ENCODE measurements around the gene CD300LB. TPM values are rescaled to one million over a fixed set of nuclear protein-coding genes. Genes with fewer than 3 reads are reported as not detected.

CD300LB gene
- total RNA-seq, 2 donors from 2014 or later: 0.64 to 0.80 TPM

DNA sequence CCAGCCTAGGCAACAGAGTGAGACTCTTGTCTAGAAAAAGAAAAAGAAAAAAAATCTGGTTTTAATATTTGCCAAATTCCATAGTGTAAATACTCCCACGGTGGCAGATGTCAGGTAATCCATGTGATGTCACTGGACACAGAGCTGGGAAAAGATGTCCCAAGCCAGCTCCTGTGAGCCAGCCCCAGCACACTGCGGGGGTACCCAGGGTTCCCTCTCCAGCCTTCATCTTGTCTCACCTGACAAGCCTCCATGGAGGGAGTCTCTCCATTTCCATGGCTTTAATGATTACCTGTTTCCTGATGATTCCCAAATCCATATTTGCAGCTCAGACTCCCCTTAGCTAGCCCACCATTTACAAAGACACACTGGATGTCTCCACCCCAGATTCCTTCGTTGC is 4.6 kb downstream of the CD300LB start:
- Histone ChIP-seq H3K27me3 (replicated peaks; ENCODE audit: insufficient read depth) (no peaks in the 10 kb centered on the region), H3K36me3 (no peaks in the 10 kb centered on the region), H3K4me1 (replicated peaks) (no peaks in the 10 kb centered on the region), H3K27ac (no peak overlapping the region), H3K9me3 (no peaks in the 10 kb centered on the region), H3K4me3 (no peak overlapping the region)
- intact Hi-C loops (cut with DNase I): no loop called here
- WGBS: 52% methylated on average over 3 of the region's 3 CpGs
- TF ChIP-seq, protein P1, sequence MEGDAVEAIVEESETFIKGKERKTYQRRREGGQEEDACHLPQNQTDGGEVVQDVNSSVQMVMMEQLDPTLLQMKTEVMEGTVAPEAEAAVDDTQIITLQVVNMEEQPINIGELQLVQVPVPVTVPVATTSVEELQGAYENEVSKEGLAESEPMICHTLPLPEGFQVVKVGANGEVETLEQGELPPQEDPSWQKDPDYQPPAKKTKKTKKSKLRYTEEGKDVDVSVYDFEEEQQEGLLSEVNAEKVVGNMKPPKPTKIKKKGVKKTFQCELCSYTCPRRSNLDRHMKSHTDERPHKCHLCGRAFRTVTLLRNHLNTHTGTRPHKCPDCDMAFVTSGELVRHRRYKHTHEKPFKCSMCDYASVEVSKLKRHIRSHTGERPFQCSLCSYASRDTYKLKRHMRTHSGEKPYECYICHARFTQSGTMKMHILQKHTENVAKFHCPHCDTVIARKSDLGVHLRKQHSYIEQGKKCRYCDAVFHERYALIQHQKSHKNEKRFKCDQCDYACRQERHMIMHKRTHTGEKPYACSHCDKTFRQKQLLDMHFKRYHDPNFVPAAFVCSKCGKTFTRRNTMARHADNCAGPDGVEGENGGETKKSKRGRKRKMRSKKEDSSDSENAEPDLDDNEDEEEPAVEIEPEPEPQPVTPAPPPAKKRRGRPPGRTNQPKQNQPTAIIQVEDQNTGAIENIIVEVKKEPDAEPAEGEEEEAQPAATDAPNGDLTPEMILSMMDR (IDR thresholded peaks at IDR 0.05): no peak
- no peak for TF ChIP-seq POLR2AphosphoS5 (IDR thresholded peaks at IDR 0.05)
- DNase-seq (ENCODE audit: low spot score): no peak

DNA sequence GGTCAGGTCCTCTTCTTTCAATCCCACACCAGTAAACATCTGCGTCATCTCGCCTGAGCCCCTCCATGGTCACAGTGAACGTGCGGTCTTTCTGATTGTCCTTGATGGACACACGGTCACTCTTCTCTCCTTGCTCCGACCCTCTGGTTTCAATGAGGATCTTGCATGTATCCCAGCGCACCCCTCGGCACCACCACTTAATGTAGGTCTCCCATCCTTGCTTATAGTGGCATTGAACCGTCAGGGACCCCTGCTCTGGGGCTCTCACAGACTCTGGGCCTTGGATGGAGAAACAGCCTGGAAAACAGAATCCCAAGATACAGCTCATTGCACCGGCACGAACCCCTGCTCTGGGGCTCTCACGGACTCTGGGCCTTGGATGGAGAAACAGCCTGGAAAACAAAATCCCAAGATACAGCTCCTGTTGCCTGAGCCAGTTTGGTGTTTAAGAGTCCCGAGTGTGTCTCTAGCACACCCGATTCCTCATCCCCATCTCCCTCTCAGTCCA is 5.4 kb downstream of the CD300LB start:
- Histone ChIP-seq H3K27me3 (replicated peaks; ENCODE audit: insufficient read depth) (no peaks in the 10 kb centered on the region), H3K4me1 (replicated peaks) (no peaks in the 10 kb centered on the region), H3K36me3 (no peaks in the 10 kb centered on the region), H3K9me3 (no peaks in the 10 kb centered on the region), H3K4me3 (no peak overlapping the region), H3K27ac (no peak overlapping the region)
- intact Hi-C loops (cut with DNase I): no loop called here
- TF ChIP-seq POLR2AphosphoS5 (IDR thresholded peaks at IDR 0.05) (no peak), POLR2A (IDR thresholded peaks at IDR 0.05) (no peak)
- TF ChIP-seq, protein P1 (IDR thresholded peaks at IDR 0.05): no peak
- DNase-seq (ENCODE audit: low spot score): no peak
- 94% methylated on average over 14 of the region's 14 CpGs for WGBS

DNA sequence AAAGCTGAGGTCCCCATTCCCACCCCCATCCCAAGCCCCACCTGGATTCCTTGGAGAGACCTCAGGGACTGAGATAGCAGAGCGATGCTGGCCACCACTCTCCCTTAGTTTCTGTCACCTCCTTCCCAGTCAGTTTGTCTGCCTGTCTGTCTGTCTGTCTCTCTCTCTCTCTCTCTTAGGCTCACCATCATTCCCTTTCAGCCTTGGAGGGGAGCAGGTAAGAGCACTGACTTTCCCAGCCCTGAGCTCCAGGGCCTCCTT is 5.9 kb downstream of the CD300LB start:
- Histone ChIP-seq H3K27me3 (replicated peaks; ENCODE audit: insufficient read depth) (no peaks in the 10 kb centered on the region), H3K9me3 (no peaks in the 10 kb centered on the region), H3K36me3 (no peaks in the 10 kb centered on the region), H3K4me1 (replicated peaks) (no peaks in the 10 kb centered on the region), H3K4me3 (no peak overlapping the region), H3K27ac (no peak overlapping the region)
- WGBS: 88% methylated on average over 1 of the region's 1 CpG
- DNase-seq (ENCODE audit: low spot score): no peak
- intact Hi-C loops (cut with DNase I): no loop called here
- TF ChIP-seq, protein P1 (IDR thresholded peaks at IDR 0.05): no peak
- TF ChIP-seq POLR2AphosphoS5 (IDR thresholded peaks at IDR 0.05) (no peak), POLR2A (IDR thresholded peaks at IDR 0.05) (no peak)

DNA sequence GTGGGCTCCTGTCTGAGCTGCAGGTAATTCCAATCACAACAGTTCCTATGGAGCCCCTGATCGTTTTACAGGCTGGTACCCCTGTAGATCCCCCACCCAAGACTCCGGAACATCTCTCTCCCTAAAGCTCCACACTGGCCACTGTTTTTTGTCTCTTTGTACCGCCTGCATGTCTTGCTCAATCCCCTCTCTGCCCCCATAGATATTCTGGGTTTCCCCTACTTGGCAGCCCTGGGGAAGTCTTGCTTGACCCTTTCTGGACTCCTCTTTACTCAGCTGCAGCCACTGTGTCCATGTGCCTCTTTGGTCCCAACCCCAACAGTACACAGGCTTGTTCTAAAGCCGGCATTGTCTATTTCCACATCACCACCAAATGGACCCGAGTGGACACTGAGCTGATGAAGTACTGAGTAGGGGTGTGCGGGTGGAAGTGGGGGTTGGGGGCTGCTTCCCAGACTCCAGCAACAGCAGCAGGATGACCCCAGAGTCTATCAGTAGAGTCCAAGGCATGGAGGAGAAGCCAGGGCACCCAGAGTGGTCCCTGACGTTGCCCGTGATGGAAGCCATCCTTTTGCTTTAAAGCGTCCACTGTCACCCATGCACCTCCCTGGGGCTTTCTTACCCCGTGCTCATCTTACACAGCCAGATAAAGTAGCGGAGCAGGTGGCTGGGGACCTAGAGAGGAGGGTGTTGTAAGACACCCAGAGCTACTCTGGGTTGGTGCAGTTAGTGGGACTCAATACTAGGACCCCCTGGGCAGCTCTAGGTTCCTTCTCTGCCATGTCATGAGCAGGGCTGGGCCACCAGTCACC is 6.4 kb downstream of the CD300LB start:
- Histone ChIP-seq H3K36me3 (no peaks in the 10 kb centered on the region), H3K27ac (no peak overlapping the region), H3K27me3 (replicated peaks; ENCODE audit: insufficient read depth) (no peaks in the 10 kb centered on the region), H3K4me1 (replicated peaks) (no peaks in the 10 kb centered on the region), H3K9me3 (no peaks in the 10 kb centered on the region), H3K4me3 (no peak overlapping the region)
- TF ChIP-seq, protein P1 (IDR thresholded peaks at IDR 0.05): no peak
- WGBS: 79% methylated on average over 11 of the region's 11 CpGs
- DNase-seq (ENCODE audit: low spot score): no peak
- intact Hi-C loops (cut with DNase I): no loop called here

DNA sequence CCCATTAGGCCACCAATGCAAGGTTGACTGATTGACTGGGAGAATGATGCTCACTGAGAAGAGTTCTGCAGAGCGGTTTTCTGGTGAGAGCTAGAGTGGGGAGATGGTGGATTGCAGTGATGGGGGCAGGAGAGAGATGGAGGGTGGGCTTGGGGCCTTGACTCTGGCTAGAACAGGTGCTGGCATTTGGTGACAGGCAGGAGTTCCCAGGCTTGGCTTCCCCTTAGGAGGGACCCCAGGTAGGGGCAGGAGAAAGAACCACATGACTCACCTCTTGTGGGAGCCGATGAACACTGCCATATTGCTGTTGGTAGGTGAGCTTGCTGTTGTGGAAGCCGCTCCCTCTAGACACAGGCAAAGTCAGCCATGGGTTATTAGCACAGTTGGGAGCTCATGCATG is 8.0 kb downstream of the CD300LB start:
- 84% methylated on average over 3 of the region's 3 CpGs for WGBS
- Histone ChIP-seq H3K36me3 (no peaks in the 10 kb centered on the region), H3K9me3 (no peaks in the 10 kb centered on the region), H3K4me3 (no peak overlapping the region), H3K4me1 (replicated peaks) (no peaks in the 10 kb centered on the region), H3K27me3 (replicated peaks; ENCODE audit: insufficient read depth) (no peaks in the 10 kb centered on the region), H3K27ac (no peak overlapping the region)
- TF ChIP-seq, protein P1 (IDR thresholded peaks at IDR 0.05): no peak
- TF ChIP-seq POLR2AphosphoS5 (IDR thresholded peaks at IDR 0.05): no peak
- no peak for TF ChIP-seq POLR2A (IDR thresholded peaks at IDR 0.05)
- no peak for DNase-seq (ENCODE audit: low spot score)
- intact Hi-C loops (cut with DNase I): no loop called here

All from prostate gland (tissue), 2 donors.